ENCODE data around the gene ANO2.

Gene ANO2

GRCh38 chr12:5524769-5525436, 420.2 kb downstream of the ANO2 start:
- DNase-seq: no peak

- DNase-seq: no peak
Measured at GRCh38 chr12:5524116-5524768, 420.8 kb downstream of the ANO2 start.

- no peak for DNase-seq
Measured at GRCh38 chr12:5523396-5524115, 421.5 kb downstream of the ANO2 start.

DNA sequence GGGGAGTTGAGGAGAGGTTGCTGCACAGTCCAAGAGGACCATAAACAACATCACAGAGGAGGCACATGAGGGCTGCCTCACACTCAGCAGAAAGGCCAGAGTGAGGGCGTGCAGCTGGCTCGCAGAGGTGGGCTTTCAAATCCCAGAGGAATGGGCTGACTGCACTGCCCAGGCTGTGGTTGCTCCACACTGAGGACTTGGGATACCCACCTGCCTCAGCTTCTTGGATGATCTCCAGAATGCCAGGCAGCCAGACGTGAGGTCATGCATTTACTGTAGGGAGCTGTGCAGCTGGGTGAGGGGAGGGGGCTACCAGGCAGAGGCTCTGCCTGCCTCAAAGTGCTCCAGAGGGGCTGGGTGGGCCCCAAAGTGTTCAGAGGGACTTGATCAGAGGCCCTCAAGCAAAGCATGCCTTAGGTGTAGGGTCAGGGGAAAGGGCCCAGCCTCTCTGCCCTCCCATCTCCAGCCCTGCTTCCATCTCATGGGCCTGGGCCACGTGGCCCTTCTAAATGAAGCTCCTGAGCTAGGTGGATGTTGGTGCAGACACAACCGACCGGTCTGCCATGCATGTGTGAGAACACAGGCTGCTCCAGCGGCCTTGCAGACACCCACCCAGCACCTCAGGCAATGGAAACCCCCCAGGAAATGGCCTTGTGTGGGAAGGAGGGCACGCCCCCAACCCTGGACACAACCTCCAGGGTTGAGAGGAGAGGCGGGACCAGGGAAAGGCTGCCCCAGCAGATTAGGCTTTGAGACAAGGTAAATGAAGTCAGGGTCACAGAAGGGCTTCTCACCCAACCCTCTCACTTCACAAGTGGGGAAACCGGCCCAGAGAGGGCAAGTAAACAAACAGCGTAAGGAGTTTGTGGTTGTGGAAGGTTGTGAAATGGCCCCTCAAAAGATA, 422.4 kb downstream of the ANO2 start:
- no peak for DNase-seq

DNA sequence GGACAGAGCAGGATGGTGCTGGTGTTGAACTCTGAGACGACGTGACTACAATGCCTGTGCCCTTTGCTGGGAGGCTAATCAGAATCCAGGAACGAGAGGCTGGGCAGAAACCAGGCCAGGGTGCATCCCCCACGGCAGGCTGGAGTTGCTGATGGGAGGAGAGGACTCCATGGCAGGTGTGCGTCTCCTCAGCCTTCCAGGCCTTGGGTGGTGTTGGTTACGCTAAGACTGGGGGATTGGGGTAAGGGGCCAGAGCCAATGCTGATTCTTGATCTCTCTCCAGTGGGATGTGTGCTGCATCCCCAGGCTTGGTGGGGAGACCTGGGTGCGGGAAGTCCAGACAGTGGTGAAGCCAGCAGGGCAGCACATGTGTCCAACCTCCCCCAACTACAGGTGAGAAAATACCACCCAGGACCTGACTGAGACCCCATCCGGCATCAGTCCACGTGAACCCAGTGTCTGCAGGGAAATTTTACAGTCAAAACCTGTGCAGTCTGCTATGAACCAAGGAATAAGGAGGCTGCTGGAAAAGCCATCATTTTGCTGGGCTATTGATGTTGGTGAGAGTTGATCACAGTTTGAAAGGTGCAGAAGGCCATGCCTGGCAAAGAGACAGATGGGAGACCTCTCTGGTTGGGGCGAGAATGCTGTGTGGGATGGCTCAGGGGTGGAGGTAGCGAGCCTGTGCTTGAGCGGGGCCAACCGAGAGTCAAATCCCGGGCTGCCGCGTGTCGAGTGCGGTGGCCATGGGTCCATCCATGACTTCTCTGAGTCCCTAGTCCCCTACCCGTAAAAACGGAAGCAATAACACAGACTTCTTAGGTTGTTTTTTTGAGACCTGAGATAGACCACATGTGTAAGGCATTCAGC, 423.4 kb downstream of the ANO2 start:
- no peak for DNase-seq

DNA sequence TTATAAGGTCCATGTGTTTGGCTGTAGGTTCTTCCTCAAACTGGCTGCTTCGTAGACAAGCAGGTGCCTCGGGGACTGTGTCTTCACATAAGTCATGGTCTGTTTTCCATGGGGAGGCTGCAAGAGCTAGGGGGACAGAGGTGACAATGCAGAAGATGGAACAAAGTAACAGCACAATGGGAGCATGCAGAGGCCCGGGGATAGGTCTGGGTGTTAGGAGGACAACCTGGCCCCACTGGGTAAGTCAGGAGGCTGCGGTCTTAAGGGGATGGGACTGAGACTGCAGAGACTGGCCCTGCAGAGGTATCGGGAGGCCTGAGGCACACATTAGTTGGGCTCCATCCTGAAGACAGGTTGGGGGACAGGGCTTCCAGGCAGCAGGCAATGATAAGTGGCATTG, 424.2 kb downstream of the ANO2 start:
- no peak for DNase-seq

GRCh38 chr12:5520037-5520436, 425.0 kb downstream of the ANO2 start:
- no peak for DNase-seq

GRCh38 chr12:5518584-5519365, 426.3 kb downstream of the ANO2 start:
- no peak for DNase-seq

DNA sequence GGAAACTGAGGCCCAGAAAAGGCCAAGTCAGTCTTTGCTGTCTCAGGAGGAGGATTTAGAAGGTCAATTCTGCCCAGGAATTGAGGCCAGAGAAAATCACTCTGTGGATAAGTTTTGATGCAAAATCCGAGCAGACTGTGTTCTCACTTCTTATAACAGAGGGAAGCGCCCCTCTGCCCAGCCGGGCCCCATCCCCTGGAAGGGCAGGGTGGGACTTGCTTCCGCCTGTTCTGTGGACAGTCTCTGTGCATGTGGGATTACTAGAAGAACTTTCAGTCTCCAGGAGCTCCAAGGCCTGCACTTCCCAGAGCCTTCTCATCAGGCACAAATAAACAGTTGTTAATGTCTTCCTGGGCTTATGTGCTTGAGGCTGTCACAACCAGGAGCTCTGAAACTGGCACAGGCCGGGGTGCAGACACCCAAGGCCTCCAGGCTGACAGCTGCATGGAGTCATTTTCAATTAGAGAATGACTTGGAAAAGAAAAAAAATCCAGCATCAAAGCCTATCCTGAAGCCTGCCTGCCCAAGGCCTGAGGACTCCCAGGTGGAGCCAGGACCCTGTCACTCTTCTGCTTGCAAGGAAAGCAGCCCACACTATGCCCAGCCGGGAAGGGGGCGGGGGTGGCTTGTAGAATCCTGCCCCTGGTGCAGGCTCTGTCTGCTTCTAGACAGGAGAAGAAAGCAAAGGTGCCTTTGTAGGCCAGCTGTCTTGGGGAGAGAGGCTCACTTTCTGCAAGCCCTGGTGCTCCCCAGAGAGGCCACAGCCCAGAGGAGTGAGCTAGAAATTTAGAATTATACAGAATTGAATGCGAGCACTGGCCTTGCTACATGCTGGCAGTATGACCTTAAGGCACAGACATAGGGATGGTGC, 428.5 kb downstream of the ANO2 start:
- no peak for DNase-seq

DNA sequence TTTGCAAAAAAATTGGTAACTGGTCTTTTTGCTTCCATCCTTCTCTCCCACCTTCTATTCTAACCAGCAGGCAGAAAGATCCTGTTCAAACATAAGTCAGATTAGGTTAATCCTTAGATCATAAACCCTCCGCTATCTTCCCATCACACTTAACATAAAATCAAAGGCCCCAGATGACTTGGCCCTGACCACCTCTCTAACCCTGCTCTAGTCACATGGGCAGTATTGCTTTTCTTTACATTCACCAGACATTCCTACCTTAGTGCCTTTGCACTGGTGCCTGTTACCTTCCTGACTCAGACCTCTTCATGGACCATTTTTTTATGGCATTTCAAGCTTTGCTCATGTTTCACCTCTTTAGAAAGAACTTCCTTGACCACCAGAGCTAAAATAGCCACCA, 429.6 kb downstream of the ANO2 start:
- no peak for DNase-seq

DNA sequence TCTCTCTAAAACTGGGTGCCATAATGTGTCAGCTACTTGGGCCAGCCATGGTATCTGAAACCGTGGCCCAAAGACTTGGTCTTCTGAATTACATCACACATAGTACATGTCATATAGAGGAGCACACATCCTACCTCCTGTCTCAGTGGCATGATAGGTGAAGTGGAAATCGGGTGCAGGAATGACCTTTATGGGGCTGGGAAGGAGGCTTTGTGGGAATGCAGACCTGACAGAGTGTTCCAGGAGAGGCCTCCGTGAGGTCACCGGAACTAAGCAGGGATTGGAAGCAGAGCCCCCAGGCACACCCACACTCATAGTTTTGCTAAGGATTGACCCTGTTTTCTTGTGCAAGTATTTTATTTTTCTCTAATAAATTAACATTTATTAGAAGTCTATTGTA, 430.5 kb downstream of the ANO2 start:
- no peak for DNase-seq

GRCh38 chr12:5514016-5514415, 431.0 kb downstream of the ANO2 start:
- no peak for DNase-seq

DNA sequence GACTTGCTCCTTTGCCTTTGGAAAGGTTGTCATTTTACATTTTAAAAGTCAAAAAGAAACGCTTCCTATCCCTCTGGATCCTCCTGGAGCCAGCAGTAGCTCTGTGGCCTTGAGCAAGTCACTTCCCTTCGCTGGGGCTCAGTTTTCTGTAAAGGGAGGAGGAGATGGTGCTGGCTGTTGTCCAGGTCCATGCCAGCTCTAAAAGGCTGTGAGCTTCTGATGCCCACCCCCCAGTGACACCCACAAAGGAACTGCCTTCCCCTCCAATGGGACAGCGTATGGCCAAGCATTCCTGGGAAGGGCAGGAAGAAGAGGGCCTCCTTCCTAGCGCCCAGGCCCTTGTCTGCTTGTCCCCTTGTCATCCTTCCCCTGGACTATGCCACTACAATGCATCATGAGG, 431.7 kb downstream of the ANO2 start:
- DNase-seq: no peak

Measured in NCI-H774 (cell line).